NAMALWA (cell line): ENCODE data around the gene F13A1.

Experiments used
- DNase-seq: peaks from one replicate; pipeline ENCODE4 v3.0.0-alpha.2; 2015; ENCODE audit warnings: low spot score

F13A1 gene

GRCh38 chr6:6319952-6320811 lies at the start of gene F13A1:
Gene F13A1, minus strand, starts transcription at chr6:6320662. Its CDS starts 1,998 bp downstream, at chr6:6318664.
- DNase-seq, result peak; percentile 25

- DNase-seq, result no peak
These were observed 48.2 kb upstream of the F13A1 start for GRCh38 chr6:6368684-6369052.

- no peak for DNase-seq
These were observed 47.7 kb upstream of the F13A1 start for GRCh38 chr6:6368040-6368683.

GRCh38 chr6:6366803-6367202 lies 46.3 kb upstream of the F13A1 start:
- DNase-seq, result no peak

- DNase-seq, result no peak
These were observed 44.8 kb upstream of the F13A1 start for GRCh38 chr6:6365242-6365641.

GRCh38 chr6:6362056-6362840 lies 41.8 kb upstream of the F13A1 start:
- peak; percentile 15 for DNase-seq

- DNase-seq, result no peak
These were observed 37.1 kb upstream of the F13A1 start for GRCh38 chr6:6357530-6357929.

GRCh38 chr6:6357032-6357431 lies 36.6 kb upstream of the F13A1 start:
- DNase-seq, result no peak

- DNase-seq, result no peak
These were observed 32.3 kb upstream of the F13A1 start for GRCh38 chr6:6352772-6353171.

- no peak for DNase-seq
These were observed 31.1 kb upstream of the F13A1 start for GRCh38 chr6:6351511-6352025.

- DNase-seq, result no peak
These were observed 30.2 kb upstream of the F13A1 start for GRCh38 chr6:6350696-6351095.

GRCh38 chr6:6348256-6348655 lies 27.8 kb upstream of the F13A1 start:
- DNase-seq, result no peak

- DNase-seq, result no peak
These were observed 26.1 kb upstream of the F13A1 start for GRCh38 chr6:6346427-6347023.

- DNase-seq, result peak; percentile 41
These were observed 13.0 kb upstream of the F13A1 start for GRCh38 chr6:6333501-6333900.

GRCh38 chr6:6332811-6333244 lies 12.4 kb upstream of the F13A1 start:
- DNase-seq, result no peak

- DNase-seq, result peak; percentile 89
These were observed 11.6 kb upstream of the F13A1 start for GRCh38 chr6:6331946-6332601.

- peak; percentile 89 for DNase-seq
These were observed 10.9 kb upstream of the F13A1 start for GRCh38 chr6:6331393-6331792.

- DNase-seq, result peak; percentile 24
These were observed 9.9 kb upstream of the F13A1 start for GRCh38 chr6:6330407-6330806.

GRCh38 chr6:6328451-6328850 lies 8.0 kb upstream of the F13A1 start:
- DNase-seq, result no peak

GRCh38 chr6:6323352-6323751 lies 2.9 kb upstream of the F13A1 start:
- no peak for DNase-seq

GRCh38 chr6:6320901-6321300 lies 439 bp upstream of the F13A1 start:
- no peak for DNase-seq
